Cardiac muscle cell (in vitro differentiated cells and primary cell): Measurements from ENCODE around the gene DNLZ. TPM values are rescaled to one million over a fixed set of nuclear protein-coding genes. Genes with fewer than 3 reads are reported as not detected.
A peak's percentile ranks its signal among the peaks of the same experiment; 100 is the strongest.

Source experiments
- DNase-seq, 2 donors: peaks; one replicate each; pipeline versions ENCODE4 v3.0.0 to v3.0.0-alpha.2; 2010 to 2017; ENCODE audit warnings: low read depth in 1 of 2, low spot score in 1 of 2
- H3K27ac ChIP-seq: fragments of 200-600 bp; sonication (generic); 2 replicates; pipeline ENCODE4 v1.5.1; 2016
- H3K27me3 ChIP-seq: fragments of 200-600 bp; sonication (generic); 2 replicates; pipeline ENCODE4 v1.6.0; 2016; ENCODE audit warnings: control low read depth
- H3K36me3 ChIP-seq: fragments of 200-600 bp; sonication (generic); 2 replicates; pipeline ENCODE4 v1.5.1; 2016; ENCODE audit warnings: control low read depth
- H3K4me1 ChIP-seq: fragments of 200-600 bp; sonication (generic); 2 replicates; pipeline ENCODE4 v1.8.1; 2017; ENCODE audit warnings: low read depth, mild to moderate bottlenecking, mixed run types
- H3K4me3 ChIP-seq: fragments of 200-600 bp; sonication (generic); 2 replicates; pipeline ENCODE4 v1.5.1; 2016; ENCODE audit warnings: mild to moderate bottlenecking
- H3K9me3 ChIP-seq: fragments of 200-600 bp; sonication (generic); 2 replicates; pipeline ENCODE4 v1.5.1; 2017; ENCODE audit warnings: low read depth, mild to moderate bottlenecking, control low read depth
- CTCF ChIP-seq: IDR thresholded peaks from 2 replicates; pipeline ENCODE4 v1.5.1; 2012; ENCODE audit warnings: low read depth, mild to moderate bottlenecking, low read length
- polyA plus RNA-seq: library from polyadenylated mRNA; unstranded; fragments of >200 nt; fragmentation: Nextera tagmentation; extraction: Ambion mirVana; gene quantifications from 2 replicates; pipeline ENCODE4 v1.2.1, GENCODE V29; 2016
- total RNA-seq: library from RNA; depleted of rRNA; stranded (reverse); fragments of >200 nt; gene quantifications from 2 replicates; pipeline ENCODE4 v1.2.3, GENCODE V29; 2016

The DNLZ gene
- total and polyA plus RNA-seq, 2 experiments from 2014 or later = 28.0 to 48.2 TPM

- Histone ChIP-seq H3K27ac (no peak overlapping the region), H3K9me3 (no peaks in the 10 kb centered on the region), H3K4me3 (no peak overlapping the region), H3K27me3 (no peaks in the 10 kb centered on the region), H3K36me3 (no peaks in the 10 kb centered on the region), H3K4me1 (no peaks in the 10 kb centered on the region)
- no peak for TF ChIP-seq CTCF
- DNase-seq = no peak
Observed at GRCh38 chr9:136314944-136315343, 48.6 kb downstream of the DNLZ start.

- no peak for DNase-seq
- no peaks in the 10 kb centered on the region for H3K4me1 ChIP-seq
- no peak overlapping the region for H3K4me3 ChIP-seq
- no peaks in the 10 kb centered on the region for H3K9me3 ChIP-seq
- no peak for TF ChIP-seq CTCF
- no peaks in the 10 kb centered on the region for H3K27me3 ChIP-seq
- no peaks in the 10 kb centered on the region for H3K36me3 ChIP-seq
- no peak overlapping the region for H3K27ac ChIP-seq
Observed at GRCh38 chr9:136314056-136314416, 49.5 kb downstream of the DNLZ start.

GRCh38 chr9:136313111-136314055 lies 50.2 kb downstream of the DNLZ start:
- no peaks in the 10 kb centered on the region for H3K9me3 ChIP-seq
- H3K4me1 ChIP-seq = no peaks in the 10 kb centered on the region
- no peak for DNase-seq
- H3K27me3 ChIP-seq = no peaks in the 10 kb centered on the region
- no peak for TF ChIP-seq CTCF
- H3K27ac ChIP-seq = no peak overlapping the region
- H3K36me3 ChIP-seq = no peaks in the 10 kb centered on the region
- H3K4me3 ChIP-seq = no peak overlapping the region

GRCh38 chr9:136312436-136312835 lies 51.1 kb downstream of the DNLZ start:
- H3K27me3 ChIP-seq = no peaks in the 10 kb centered on the region
- TF ChIP-seq CTCF = peak; percentile 63
- no peaks in the 10 kb centered on the region for H3K36me3 ChIP-seq
- no peaks in the 10 kb centered on the region for H3K4me1 ChIP-seq
- H3K4me3 ChIP-seq = no peak overlapping the region
- H3K9me3 ChIP-seq = no peaks in the 10 kb centered on the region
- peak; percentile 53 to 58 for DNase-seq
- no peak overlapping the region for H3K27ac ChIP-seq

- DNase-seq = no peak
- Histone ChIP-seq H3K9me3 (no peaks in the 10 kb centered on the region), H3K27ac (no peak overlapping the region), H3K4me3 (no peak overlapping the region), H3K36me3 (no peaks in the 10 kb centered on the region), H3K27me3 (no peaks in the 10 kb centered on the region), H3K4me1 (no peaks in the 10 kb centered on the region)
- TF ChIP-seq CTCF = no peak
Observed at GRCh38 chr9:136312009-136312375, 51.6 kb downstream of the DNLZ start.
